SK-N-SH treated with all-trans-retinoic acid at 6 μM for 48 hours (cell line): ENCODE results near the gene RAMP3.

Source experiments
- ARNTL ChIP-seq: fragments of 450-650 bp; formaldehyde crosslinking; IDR thresholded peaks from 2 replicates; pipeline ENCODE4 v1.5.0; 2020; ENCODE audit warnings: low read depth, mild to moderate bottlenecking, moderate library complexity, borderline replicate concordance
- BACH2 ChIP-seq: fragments of 250-450 bp; sonication (Bioruptor Pico); IDR thresholded peaks from 2 replicates; pipeline ENCODE4 v1.9.0; 2021; ENCODE audit warnings: mild to moderate bottlenecking, borderline replicate concordance
- CREB5 ChIP-seq: fragments of 250-450 bp; sonication (Bioruptor Pico); IDR thresholded peaks from 2 replicates; pipeline ENCODE4 v1.5.1; 2020; ENCODE audit warnings: low read depth, mild to moderate bottlenecking, moderate library complexity
- CSDC2 ChIP-seq: fragments of 250-450 bp; sonication (Bioruptor Pico); IDR thresholded peaks from 2 replicates; pipeline ENCODE4 v1.5.0; 2020; ENCODE audit warnings: mild to moderate bottlenecking, moderate library complexity
- GLIS3 ChIP-seq: fragments of 250-450 bp; sonication (Bioruptor Pico); IDR thresholded peaks from 2 replicates; pipeline ENCODE4 v1.5.0; 2020; ENCODE audit warnings: mild to moderate bottlenecking, moderate library complexity
- PATZ1 ChIP-seq: fragments of 250-450 bp; sonication (Bioruptor Pico); IDR thresholded peaks from 2 replicates; pipeline ENCODE4 v1.8.0; 2020; ENCODE audit warnings: mild to moderate bottlenecking, moderate library complexity, borderline replicate concordance
- TCF4 ChIP-seq: fragments of 250-450 bp; sonication (Bioruptor Pico); IDR thresholded peaks from 2 replicates; pipeline ENCODE4 v1.8.0; 2021; ENCODE audit warnings: mild to moderate bottlenecking, moderate library complexity, borderline replicate concordance
- TSHZ2 ChIP-seq: fragments of 250-450 bp; sonication (Bioruptor Pico); IDR thresholded peaks from 2 replicates; pipeline ENCODE4 v1.5.0; 2020; ENCODE audit warnings: mild to moderate bottlenecking, moderate library complexity
- ZC3H10 ChIP-seq: fragments of 250-450 bp; sonication (Bioruptor Pico); IDR thresholded peaks from 2 replicates; pipeline ENCODE4 v1.5.1; 2021; ENCODE audit warnings: mild to moderate bottlenecking, moderate library complexity
- ZFP3 ChIP-seq: fragments of 250-450 bp; sonication (Bioruptor Pico); IDR thresholded peaks from 2 replicates; pipeline ENCODE4 v1.5.0; 2020; ENCODE audit warnings: mild to moderate bottlenecking, moderate library complexity
- ZNF565 ChIP-seq: fragments of 450-650 bp; formaldehyde crosslinking; conservative IDR thresholded peaks from 2 replicates; pipeline ENCODE4 v1.5.0; 2020; ENCODE audit warnings: low read depth, mild to moderate bottlenecking, moderate library complexity
- ZNF70 ChIP-seq: fragments of 450-650 bp; formaldehyde crosslinking; IDR thresholded peaks from 2 replicates; pipeline ENCODE4 v1.5.0; 2020; ENCODE audit warnings: mild to moderate bottlenecking, moderate library complexity

GRCh38 chr7:45220846-45221618 lies 63.4 kb downstream of the RAMP3 start:
- TF ChIP-seq CSDC2 = no peak
- no peak for TF ChIP-seq PATZ1 (CRISPR knock-in tag)
- no peak for TF ChIP-seq ZFP3 (CRISPR knock-in tag)
- TF ChIP-seq CREB5 (CRISPR knock-in tag) = no peak
- TF ChIP-seq TSHZ2 = no peak
- TF ChIP-seq ARNTL = no peak
- TF ChIP-seq BACH2 = no peak
- no peak for TF ChIP-seq GLIS3
- no peak for TF ChIP-seq ZNF565 (CRISPR knock-in tag)
- no peak for TF ChIP-seq TCF4 (CRISPR knock-in tag)
- no peak for TF ChIP-seq ZC3H10 (CRISPR knock-in tag)
- no peak for TF ChIP-seq ZNF70 (CRISPR knock-in tag)
